Right forelimb (tissue), 1 donor: ENCODE measurements around the gene RSPH6A.
A peak's percentile ranks its signal among the peaks of the same experiment; 100 is the strongest.

ENCODE experiments used
- DNase-seq: peaks from one replicate; pipeline ENCODE4 v3.0.0-alpha.2; 2018

RSPH6A gene

DNA sequence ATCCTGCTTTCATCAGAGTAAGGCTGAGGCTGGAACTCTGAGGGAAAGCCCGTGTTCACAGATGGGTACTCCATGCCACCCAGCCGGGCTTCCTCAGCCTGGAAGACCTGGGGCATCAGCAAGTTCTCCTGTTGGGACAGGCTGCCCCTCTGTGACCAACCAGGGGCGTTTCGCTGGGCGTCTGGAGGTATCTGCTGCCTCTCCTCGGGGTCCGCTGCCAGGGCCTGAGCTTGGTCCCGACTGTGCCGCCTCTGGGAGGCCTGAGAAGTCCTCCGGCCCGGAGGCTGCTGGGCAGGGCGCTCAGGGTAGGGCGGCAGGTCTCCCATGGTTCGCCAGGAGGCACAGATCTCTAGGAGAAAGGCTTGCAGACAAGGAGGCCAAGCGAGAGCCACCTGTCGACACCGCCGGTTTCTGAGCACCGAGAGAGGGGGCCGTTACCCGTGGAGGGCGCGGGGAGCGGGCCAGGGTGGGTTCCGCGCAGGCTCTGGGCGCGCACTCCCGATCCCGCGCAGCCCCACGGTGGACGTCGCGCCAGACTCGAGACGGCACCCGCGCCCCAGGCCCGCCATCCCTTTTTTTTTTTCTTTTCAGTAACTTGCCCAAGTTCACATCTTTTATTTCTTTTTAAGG lies at the start of gene RSPH6A:
Gene RSPH6A, minus strand, starts transcription at position 458 of the 630 bp plus-strand sequence. Its CDS starts 132 bp downstream, at position 326.
- no peak for DNase-seq

DNA sequence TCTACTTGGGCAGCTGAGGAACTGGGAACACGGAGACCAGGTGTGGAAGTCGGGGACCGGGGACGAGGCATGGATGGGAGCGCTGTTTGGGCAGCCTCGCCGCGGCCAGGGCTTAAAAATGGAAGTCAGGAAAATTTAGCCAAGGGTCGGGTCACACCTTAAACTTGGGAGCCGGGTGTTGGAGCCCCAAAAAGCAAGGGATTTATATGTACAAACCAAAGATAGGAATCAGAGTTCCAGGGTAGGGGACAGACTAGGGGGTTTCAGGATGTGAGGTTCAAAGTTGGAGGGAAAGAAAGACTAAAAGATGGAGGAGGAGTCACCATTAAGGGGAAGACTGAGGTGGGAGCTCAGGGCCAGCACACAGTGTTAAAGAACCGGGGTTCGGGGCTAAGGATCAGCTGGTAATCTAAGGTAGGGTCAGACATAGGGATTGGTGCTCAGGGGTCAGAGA lies 49.5 kb upstream of the RSPH6A start:
- DNase-seq: no peak

DNA sequence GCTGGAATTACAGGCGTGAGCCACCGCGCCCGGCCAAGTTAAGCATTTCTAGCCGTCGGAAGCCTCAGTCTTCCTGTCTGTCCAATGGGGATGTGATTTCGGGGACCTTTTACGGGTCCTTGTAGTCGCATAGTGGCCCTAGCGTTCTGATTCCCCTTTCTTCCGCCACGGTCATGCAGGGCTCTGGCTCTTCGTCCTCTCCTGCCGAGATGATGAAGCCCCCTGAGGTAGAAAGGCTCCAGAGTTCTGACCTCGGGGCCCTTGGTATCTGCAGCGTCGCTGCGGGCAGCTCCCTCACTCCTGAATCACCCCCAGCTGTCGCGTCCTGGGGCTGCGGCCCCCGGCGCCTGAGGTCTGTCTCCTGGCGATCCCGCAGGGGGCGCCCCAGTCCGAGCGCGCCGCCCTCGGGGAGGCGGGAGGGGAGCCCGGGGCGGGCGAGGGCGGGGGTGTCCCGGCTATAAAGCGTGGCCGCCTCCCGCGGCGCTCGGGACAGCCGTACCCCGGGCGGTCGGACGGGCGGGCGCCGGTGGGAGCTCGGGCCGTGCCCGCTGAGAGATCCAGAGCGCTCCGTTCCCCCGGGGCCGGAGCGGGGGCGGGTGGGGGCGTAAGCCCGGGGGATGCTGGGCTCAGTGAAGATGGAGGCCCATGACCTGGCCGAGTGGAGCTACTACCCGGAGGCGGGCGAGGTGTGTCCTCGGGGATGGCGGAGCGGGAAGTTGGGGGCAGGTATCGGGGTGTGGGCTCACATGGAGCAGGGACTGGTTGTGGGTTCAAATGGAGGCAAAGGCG lies 48.9 kb upstream of the RSPH6A start, which contains the start of gene FOXA3:
Gene FOXA3, plus strand, starts transcription at position 487 of the 789 bp plus-strand sequence. Its CDS starts 131 bp downstream, at position 618.
- DNase-seq: no peak

DNA sequence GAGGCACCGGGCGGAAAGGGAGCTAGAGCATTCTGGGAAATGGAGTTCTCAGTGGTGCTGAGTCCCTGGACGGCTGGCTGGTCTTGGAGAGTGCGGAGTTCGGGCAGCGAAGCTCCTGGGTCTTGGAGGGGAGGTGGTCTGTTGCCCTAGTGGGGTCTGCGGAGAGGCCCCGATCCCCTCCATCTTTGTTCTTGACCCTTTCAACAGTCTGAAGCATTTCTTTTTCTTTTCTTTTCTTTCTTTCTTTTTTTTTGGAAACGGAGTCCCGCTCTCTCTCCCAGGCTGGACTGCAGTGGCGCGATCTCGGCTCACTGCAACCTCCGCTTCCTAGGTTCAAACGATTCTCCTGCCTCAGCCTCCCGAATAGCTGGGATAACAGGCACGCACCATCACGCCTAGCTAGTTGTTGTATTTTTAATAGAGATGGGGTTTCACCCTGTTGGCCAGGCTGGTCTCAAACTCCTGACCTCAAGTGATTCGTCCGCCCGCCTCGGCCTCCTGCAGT lies 48.3 kb upstream of the RSPH6A start:
- DNase-seq: no peak

DNA sequence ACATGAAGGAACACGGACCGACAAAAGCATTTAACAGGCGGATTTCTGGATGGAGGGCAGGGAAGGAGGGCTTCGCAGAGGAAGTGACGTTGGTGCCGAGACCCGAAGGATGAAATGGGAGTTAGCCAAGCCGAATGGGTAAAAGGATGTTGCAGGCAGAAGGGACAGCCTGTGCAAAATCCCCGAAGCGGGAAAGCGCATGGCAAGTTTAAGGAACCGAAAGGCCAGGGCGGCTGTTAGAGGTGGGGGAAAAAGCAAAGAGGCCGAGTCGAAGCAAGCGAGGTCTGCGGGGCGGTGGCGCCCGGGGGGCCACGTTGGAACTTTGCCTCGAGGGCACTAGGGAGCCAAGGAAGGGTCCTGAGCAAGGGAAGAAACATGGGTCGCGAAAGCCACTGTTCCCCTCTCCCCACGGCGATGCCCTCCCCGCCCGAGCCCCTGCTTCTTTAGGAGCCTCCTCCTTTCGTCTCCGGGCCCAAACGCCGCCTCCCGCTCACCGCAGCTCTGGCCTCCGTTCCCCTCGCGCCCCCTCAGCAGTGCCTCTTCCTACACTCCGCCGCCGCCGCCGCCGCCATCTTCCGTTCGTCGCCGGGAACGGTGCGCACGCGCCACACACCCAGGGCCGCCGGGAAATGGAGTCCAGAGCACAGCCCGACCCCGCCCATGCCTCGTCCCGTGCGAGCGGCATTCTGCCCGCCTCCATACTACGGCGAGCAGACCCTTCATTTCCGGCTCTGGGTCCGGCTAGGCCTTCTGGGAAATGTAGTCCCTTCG lies 47.6 kb upstream of the RSPH6A start, which contains the start of gene SYMPK:
Gene SYMPK, minus strand, starts transcription at position 584 of the 771 bp plus-strand sequence. CDS start 8,652 bp downstream, outside the sequence.
- DNase-seq: peak; percentile 99

DNA sequence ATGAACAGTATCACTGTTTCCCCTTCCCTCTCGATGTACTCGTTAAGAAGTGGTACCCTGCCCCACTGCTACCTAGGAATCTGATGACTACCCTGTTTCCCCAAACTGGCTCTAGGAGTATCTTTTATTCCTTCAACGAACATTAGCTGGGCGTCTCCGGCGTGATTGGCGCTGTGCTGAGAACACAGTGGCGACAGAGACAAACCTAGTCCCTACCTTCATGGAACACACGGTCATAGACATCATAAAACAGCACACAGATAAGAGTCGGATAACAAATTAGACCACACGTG lies 47.1 kb upstream of the RSPH6A start:
- DNase-seq: no peak

DNA sequence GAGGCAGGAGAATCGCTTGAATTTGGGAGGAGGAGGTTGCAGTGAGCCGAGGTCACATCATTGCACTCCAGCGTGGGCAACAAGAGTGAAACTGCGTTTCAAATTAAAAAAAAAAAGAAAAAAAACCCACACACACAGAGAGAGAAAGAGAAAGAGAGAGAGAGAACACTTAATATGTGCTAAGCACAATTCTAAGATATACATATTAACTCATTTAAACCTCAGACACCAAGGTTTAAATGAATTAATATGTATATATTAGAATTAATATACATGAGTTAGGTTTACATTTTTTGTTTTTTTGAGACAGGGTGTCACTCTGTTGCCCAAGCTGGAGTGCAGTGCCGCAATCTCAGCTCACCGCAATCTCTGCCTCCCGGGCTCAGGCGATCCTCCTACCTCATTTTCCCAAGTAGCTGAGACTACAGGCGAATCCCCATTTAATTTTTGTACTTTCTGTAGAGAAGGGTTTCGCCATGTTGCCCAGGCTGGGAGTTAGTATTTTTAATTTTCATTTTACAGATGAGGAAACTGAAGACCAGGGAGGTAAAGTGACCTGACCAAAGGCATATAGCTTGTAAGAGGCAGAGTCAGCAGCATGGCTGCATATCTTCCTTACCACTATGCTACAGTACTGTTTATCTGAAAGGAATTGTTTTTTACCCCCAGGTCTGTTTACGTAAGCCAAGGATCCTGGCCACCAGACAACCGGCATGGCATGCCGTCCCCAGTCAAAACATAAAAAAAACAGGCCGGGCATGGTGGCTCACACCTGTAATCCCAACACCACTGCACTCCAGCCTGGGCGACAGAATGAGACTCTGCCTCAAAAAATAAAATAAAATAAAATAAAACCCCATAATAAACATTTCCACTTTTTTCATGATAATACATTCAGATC lies 45.5 kb upstream of the RSPH6A start:
- DNase-seq: no peak

DNA sequence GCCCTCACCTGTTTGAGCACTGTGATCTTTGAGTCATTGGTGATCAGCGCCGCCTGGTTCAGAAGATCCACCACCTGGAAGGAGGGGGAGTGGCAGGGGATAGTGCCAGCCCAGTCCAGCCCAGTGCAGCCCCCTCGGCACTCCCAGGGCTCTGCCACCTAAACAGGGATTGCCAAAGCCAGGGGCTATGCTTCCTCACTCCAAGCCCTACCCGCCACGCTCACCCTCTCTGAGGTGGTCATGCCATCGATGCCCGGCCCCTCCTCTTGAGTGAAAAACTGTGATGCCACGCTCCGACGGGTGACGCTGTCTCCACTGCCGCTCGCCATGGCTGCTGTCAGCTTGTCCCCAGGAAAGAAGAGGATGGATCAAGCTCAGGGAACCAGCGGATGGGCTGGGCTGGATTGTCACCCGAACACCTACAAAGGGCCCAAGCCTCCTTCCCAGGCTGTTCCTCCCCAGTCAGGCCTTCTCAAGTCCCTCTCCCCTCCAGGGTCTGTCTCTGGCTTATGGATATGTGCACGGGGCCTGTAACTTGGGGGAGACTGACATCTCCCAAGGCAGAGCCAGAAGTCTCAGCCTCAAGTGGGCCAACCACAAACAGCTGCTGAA lies 39.2 kb upstream of the RSPH6A start:
- no peak for DNase-seq

DNA sequence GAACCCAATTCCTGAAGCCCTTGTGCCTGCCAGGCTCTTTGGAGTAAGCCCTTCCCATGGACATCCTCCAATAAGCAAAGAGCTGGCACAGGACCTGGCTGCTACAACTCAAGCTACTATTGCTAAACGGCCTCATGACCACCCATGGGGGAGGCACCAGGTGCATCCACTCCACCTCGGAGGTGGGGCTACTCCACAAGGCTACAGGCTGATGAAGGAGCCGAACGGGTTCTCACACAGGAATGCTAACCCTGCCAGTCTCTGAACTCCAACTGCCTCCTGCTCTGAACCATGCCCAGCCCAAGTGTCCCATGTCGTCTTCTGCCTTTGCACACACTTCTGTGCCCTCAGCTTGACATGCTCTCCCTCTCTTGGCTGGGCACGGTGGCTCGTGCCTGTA lies 37.9 kb upstream of the RSPH6A start:
- no peak for DNase-seq

DNA sequence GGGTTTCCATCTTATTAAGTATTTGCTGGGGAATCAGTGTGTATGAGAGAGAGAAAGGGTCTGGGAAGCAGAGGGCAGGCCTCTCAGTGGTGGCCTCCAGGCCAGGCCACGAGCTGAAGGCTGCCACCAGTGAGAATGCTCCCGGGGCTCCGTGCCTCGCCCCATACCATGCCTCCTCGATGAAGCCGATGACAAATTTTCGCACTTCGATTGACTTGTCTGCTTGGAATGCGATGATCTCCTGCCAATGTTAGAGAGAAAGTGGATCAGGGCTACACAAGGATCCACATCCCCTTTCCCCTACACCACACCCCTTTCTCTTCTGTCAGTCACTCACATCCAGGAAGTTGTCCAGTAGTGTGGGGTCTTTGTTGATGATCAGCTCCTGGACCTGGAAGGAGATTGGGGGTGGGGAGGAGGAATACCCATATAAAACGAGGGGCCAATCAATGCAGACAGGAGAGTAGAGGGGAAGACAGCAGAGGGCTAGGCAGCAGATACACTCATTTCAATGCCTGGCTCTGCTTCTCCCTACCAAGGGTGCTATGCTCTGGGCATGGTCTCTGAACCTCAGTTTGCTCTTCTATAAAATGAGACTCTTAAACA lies 37.1 kb upstream of the RSPH6A start:
- DNase-seq: no peak

DNA sequence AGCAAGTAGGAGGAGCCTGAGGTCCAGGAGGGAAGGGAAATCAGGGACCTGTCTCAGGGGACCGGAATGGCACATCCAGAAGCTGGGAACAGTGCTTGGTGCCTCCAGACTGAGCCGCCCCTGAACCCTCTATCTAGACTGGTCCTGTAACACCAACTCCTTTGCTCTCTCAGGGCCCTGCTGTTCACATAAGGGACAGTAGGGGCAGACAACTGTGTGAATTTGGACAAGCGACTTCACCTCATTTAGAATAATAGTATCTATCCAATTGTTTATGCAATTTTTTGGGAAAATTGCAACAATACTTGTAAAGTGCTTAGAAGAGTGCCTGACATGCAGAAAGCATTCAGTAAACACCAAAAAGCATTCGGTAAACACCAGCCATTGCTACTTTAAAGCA lies 33.8 kb upstream of the RSPH6A start:
- no peak for DNase-seq

DNA sequence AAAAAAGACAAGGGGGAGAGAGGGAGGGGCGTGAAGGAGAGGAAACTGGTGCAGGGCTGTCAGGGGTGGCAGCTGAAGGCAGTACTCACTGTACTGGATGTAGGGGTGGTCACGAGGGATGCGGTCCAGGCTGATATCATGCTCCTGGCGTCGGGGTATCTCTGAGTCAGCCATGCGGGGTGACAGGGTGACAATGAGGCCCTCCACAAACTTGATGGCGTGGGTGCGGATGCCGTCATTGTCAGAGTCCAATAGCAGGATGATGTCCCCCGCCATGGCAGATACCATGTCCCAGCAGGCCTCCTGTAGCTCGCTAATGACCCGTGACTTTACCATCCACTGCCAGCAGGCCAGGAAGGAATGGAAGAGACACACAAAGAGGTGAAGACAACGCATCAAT lies 32.6 kb upstream of the RSPH6A start:
- no peak for DNase-seq

DNA sequence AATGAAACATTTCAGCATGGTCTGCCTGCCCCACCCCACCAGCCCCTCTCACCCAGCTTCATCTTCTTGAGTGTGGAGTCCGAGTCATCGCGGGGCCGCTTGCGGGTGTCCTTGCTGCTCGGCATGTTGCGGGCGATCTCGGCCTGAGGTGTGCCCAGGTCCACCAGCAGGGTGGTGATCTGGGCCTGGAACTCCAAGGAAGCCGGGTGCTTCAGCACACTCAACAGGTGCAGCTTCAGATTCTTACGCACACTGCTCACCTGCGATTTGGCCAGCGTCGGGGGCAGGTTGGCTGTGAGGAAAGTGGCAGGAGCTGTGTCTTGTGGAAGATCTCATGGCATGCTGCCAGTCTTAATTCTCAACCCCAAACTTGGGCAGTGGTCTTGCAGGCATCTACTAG lies 27.1 kb upstream of the RSPH6A start:
- no peak for DNase-seq

DNA sequence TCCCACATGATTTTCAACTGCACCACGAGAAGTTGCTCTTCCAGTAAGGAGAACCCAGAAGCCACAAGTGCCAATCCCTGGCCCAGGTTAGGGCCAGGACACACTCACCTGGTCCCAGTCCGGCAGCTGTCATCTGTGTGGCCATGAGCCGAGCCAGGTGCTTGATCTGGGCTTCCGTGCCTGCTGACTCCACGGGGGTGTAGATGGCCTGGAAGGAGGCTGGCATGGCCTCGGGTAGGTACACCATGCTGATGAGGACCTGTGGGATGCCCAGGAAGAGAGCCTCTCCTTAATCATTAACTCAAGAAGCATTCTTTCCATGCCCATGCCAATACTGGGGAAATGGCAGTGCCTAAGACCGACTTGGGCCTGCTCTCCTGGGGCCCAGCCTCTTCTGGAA lies 19.9 kb upstream of the RSPH6A start:
- no peak for DNase-seq

DNA sequence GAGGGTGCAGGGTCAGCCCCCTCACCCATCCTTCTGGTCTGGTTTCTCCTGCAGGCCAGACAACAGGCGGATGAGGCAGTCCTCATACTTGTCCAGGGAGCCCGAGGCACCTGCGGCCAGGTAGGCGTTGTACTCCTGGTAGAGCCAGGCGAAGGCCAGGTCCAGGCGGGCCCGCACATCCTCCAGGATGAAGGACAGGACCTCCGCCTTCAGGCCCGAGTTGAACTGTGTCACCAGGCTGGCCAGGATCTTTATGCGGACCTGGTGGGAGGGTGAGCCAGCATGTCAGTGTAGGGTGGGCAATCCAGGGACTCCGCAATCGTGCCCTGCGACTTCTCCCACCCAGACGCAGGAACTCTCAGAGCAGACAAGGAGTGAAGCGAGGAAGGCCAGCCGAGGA lies 13.8 kb upstream of the RSPH6A start:
- no peak for DNase-seq

DNA sequence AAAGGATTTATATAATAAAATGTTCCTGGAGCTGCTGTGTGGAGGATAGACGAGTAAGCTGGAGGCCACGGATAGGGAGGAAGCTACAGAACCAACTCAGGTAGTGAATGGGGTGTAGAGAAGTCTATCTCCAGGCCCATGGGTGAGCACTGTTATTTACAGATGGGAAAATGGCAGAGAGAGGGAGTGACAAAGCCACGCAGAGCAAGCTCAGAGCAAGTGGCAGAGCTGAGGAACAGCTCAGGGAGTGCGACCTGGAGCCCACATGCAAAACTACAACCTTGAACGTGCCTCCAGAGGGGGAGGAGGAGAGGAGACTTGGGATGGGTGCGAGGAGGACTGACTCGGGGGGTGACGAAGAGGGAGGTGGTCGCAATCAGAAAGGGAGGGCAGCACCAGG lies 13.4 kb upstream of the RSPH6A start:
- DNase-seq: no peak

DNA sequence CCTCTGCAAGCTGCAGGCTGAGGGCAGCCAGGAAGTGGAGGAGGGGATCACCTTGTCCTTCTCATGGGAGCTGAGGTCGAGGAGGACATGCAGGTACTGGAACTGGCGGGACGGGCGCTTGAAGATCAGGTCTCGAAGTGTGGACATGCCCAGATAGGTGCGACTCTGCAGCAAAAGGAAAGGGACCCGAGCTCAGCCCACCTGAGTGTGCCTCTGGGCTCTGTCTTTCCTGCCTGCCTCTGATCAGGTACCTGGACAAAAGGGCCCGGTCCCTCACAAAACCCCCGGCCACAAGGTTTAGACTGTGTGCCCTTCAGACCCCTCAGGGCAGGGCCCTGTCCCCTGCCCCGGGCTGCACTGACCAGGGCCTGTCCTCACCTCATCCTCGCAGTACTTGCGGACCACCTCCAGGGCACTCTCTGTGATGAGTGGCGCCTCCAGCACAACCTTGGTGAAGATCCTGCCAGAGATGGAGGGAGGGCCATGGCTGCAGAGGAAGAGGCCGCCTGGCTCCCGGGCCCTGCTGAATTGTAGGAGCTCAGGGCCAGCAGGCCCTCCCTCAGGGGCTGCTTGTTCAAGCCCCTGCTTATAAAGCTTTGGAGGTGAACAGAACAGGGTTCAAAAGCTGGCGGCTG lies 12.5 kb upstream of the RSPH6A start:
- DNase-seq: no peak

DNA sequence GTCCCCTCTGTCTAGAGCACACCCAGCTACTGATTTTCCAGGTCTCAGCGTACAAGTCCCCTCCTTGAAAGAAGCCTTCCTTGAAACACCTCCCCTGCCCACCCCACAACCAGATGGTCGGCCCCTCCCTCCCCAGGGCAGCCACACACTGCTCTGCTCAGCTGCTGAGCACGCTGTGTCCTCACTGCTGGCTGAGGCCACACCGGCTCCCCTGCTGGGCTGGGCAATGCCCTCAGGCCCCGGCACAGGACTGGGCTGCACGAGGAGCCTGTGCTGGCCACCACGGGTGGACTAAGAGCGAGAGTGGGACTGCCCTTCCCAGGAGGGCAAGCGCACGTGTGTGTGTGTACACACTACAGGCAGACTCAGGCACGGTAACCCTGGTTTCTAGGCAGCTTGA lies 11.8 kb upstream of the RSPH6A start:
- no peak for DNase-seq

DNA sequence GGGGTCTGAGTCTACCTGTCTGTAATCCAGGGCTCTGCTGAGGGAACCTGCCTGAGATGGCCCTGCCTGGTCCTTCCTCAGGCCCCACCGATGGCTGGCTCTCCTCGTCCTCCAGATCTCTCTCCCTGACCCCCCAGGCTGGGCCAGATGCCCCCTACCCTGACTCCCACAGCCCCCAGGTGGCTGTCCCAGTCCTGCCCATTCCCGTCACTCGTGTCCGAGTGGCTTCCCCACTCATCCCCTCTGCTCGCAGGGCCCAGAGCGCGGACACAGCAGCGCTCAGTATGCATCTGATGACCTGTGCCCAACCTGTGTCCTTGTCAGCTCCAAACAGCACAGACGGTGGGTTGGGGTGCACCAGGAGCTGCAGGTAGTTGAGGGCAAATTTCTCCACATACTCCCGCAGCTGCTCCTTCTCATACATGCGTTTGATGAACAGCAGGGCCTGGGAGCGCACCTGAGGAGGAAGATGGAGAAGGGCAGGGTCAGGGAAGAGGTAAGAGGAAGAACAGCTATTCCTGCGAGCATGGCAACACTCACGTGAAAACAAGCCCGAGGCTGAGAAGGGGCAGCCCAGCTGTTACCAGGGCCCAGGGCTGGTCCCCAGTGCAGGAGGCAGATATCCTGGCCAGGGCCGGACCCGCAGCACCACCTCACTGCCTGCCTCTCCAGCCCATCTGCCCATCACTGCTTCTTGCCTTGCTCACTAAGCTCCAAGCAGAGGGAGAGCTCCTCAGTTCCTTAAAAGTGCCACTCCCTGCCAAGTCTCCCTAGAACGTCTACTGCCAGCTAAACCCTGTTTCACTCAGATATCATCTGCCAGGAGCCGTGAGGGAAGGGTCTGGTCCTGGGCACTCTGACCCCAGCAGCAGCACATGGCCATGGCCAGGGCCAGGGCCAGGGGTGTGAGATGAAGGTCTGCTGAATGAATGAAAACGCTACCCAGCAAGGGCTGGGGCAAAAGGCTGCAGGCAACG lies 11.1 kb upstream of the RSPH6A start:
- DNase-seq: no peak

DNA sequence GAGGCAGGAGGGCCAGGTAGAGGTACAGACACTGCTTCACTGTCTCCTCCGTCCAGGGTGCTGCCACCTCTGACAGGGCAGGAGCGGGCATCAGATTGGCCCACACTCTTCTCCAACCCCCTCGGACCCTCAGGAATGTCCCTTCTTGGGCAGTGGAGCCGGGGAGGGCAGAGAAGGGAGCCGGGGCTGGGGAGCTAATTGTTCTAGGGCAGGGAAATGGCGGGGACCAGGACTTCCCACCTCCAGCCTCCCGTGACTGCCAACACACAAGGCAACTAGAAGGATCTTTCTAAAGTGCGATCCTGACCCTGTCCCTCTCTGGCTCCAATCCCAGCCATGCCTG lies 10.1 kb upstream of the RSPH6A start:
- DNase-seq: no peak
